K562 (cell line): Measurements from ENCODE around the gene VEGFC. TPM values are rescaled to one million over a fixed set of nuclear protein-coding genes. Genes with fewer than 3 reads are reported as not detected.

Experiments
- CBX8 ChIP-seq: fragments of 200-600 bp; sonication (generic); IDR thresholded peaks from 2 replicates; pipeline ENCODE4 v1.6.1; 2012; ENCODE audit warnings: borderline replicate concordance, mixed run types, low read depth, mild to moderate bottlenecking, moderate library complexity, mixed read lengths, low read length, control low read depth, inconsistent platforms; ENCODE audit not compliant: poor library complexity, severe bottlenecking; ENCODE audit errors: extremely low read depth
- HMBOX1 ChIP-seq: sonication (generic); IDR thresholded peaks from 2 replicates; pipeline ENCODE4 v1.6.1; 2016
- RAD51 ChIP-seq: fragments of 450-650 bp; IDR thresholded peaks from 2 replicates; pipeline ENCODE4 v1.7.1; 2016; ENCODE audit warnings: low read depth, mild to moderate bottlenecking, borderline replicate concordance
- RBBP5 ChIP-seq: fragments of 200-600 bp; sonication (generic); IDR thresholded peaks from 2 replicates; pipeline ENCODE4 v1.6.1; 2012; ENCODE audit warnings: borderline replicate concordance, mild to moderate bottlenecking, low read length, control low read depth, inconsistent platforms; ENCODE audit not compliant: insufficient read depth, poor library complexity, severe bottlenecking
- polyA plus RNA-seq, 8 experiments: library from polyadenylated mRNA; depleted of rRNA in 4 of 8; stranded (reverse) in 5 of 8; unstranded in 3 of 8; fragments of >200 nt; fragmentation: Nextera tagmentation in 2 of 8; fragmentation: Illumina TruSeq in 1 of 8; extraction: Ambion mirVana in 2 of 8; extraction: Trizol in 1 of 8; gene quantifications; 2 replicates each; pipeline versions ENCODE4 v1.2.1 to v1.2.3, GENCODE V29; 2011 to 2014; ENCODE audit warnings: inconsistent platforms in 1 of 8, missing spikeins in 1 of 8
- total RNA-seq, 7 experiments: library from RNA; depleted of rRNA in 6 of 7; stranded (reverse); fragments of >200 nt in 6 of 7; fragmentation: Illumina TruSeq in 2 of 7; extraction: Trizol in 2 of 7; gene quantifications; 2 replicates each; pipeline versions ENCODE4 v1.2.1 to v1.2.3, GENCODE V29; 2011 to 2021; ENCODE audit warnings: low replicate concordance in 1 of 7
- TF ChIP-seq, protein P1 (sequence below), 2 experiments: fragments of 450-650 bp; formaldehyde crosslinking in 1 of 2; IDR thresholded peaks; 2 replicates each; pipeline versions ENCODE4 v1.4.0 to v1.6.1; 2014 to 2020; ENCODE audit warnings: mild to moderate bottlenecking in 2 of 2, borderline replicate concordance in 1 of 2, low read depth in 1 of 2

The VEGFC gene
- total and polyA plus RNA-seq, 9 of the 15 experiments (the other 6 are each of a cell fraction or from before 2014, with no cell fraction given) = not detected

GRCh38 chr4:176660561-176660960 is 132.2 kb downstream of the VEGFC start (continued):
- TF ChIP-seq, protein P1, sequence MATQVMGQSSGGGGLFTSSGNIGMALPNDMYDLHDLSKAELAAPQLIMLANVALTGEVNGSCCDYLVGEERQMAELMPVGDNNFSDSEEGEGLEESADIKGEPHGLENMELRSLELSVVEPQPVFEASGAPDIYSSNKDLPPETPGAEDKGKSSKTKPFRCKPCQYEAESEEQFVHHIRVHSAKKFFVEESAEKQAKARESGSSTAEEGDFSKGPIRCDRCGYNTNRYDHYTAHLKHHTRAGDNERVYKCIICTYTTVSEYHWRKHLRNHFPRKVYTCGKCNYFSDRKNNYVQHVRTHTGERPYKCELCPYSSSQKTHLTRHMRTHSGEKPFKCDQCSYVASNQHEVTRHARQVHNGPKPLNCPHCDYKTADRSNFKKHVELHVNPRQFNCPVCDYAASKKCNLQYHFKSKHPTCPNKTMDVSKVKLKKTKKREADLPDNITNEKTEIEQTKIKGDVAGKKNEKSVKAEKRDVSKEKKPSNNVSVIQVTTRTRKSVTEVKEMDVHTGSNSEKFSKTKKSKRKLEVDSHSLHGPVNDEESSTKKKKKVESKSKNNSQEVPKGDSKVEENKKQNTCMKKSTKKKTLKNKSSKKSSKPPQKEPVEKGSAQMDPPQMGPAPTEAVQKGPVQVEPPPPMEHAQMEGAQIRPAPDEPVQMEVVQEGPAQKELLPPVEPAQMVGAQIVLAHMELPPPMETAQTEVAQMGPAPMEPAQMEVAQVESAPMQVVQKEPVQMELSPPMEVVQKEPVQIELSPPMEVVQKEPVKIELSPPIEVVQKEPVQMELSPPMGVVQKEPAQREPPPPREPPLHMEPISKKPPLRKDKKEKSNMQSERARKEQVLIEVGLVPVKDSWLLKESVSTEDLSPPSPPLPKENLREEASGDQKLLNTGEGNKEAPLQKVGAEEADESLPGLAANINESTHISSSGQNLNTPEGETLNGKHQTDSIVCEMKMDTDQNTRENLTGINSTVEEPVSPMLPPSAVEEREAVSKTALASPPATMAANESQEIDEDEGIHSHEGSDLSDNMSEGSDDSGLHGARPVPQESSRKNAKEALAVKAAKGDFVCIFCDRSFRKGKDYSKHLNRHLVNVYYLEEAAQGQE (IDR thresholded peaks at IDR 0.05; ENCODE audit: borderline replicate concordance) = no peak
- TF ChIP-seq, protein P1 (CRISPR knock-in tag; IDR thresholded peaks at IDR 0.05; ENCODE audit: low read depth) = no peak
- TF ChIP-seq RBBP5 (no peak), CBX8 (no peak), RAD51 (no peak), HMBOX1 (no peak)
